GM04504 (cell line): ENCODE data around the gene TTLL11.
"Not testable (repeated sequence)": the region's sequence is repeated elsewhere in the genome, so short reads cannot be mapped to it uniquely, and the experiment has no call there.

Source experiments
- DNase-seq: peaks from one replicate; pipeline ENCODE4 v3.0.0-alpha.2; 2012; ENCODE audit warnings: low read depth

Gene TTLL11

GRCh38 chr9:122004589-122004988 lies 88.5 kb downstream of the TTLL11 start:
- no peak for DNase-seq

- DNase-seq: no peak
Observed at GRCh38 chr9:122001491-122002201, 91.5 kb downstream of the TTLL11 start.

GRCh38 chr9:122000526-122000925 lies 92.6 kb downstream of the TTLL11 start:
- DNase-seq: not testable (repeated sequence)

GRCh38 chr9:121999556-121999955 lies 93.6 kb downstream of the TTLL11 start:
- DNase-seq: no peak

GRCh38 chr9:121998513-121999049 lies 94.5 kb downstream of the TTLL11 start:
- DNase-seq: no peak

- no peak for DNase-seq
Observed at GRCh38 chr9:121997791-121998190, 95.3 kb downstream of the TTLL11 start.

GRCh38 chr9:121996783-121997182 lies 96.3 kb downstream of the TTLL11 start:
- no peak for DNase-seq

- no peak for DNase-seq
Observed at GRCh38 chr9:121995997-121996396, 97.1 kb downstream of the TTLL11 start.

- DNase-seq: peak; percentile 59
Observed at GRCh38 chr9:121992571-121993212, 100.4 kb downstream of the TTLL11 start.

GRCh38 chr9:121991307-121991661 lies 101.8 kb downstream of the TTLL11 start:
- no peak for DNase-seq

- DNase-seq: no peak
Observed at GRCh38 chr9:121990600-121991306, 102.4 kb downstream of the TTLL11 start.

GRCh38 chr9:121989010-121989409 lies 104.1 kb downstream of the TTLL11 start:
- no peak for DNase-seq

GRCh38 chr9:121987314-121987713 lies 105.8 kb downstream of the TTLL11 start:
- DNase-seq: no peak

- no peak for DNase-seq
Observed at GRCh38 chr9:121985792-121986494, 107.2 kb downstream of the TTLL11 start.

- DNase-seq: peak; percentile 72
Observed at GRCh38 chr9:121984726-121985402, 108.2 kb downstream of the TTLL11 start.

- no peak for DNase-seq
Observed at GRCh38 chr9:121983736-121984135, 109.4 kb downstream of the TTLL11 start.

GRCh38 chr9:121981118-121981883 lies 111.8 kb downstream of the TTLL11 start:
- DNase-seq: no peak

GRCh38 chr9:121980665-121981064 lies 112.4 kb downstream of the TTLL11 start:
- not testable (repeated sequence) for DNase-seq

GRCh38 chr9:121979736-121980135 lies 113.4 kb downstream of the TTLL11 start:
- DNase-seq: no peak

GRCh38 chr9:121976751-121977150 lies 116.4 kb downstream of the TTLL11 start:
- no peak for DNase-seq

- DNase-seq: no peak
Observed at GRCh38 chr9:121975801-121976277, 117.3 kb downstream of the TTLL11 start.
